Mucosa of descending colon (tissue), 3 donors: Measurements from ENCODE around the gene NAA80. TPM values are rescaled to one million over a fixed set of nuclear protein-coding genes. Genes with fewer than 3 reads are reported as not detected.
A peak's percentile ranks its signal among the peaks of the same experiment; 100 is the strongest.

Experiments
- ATAC-seq: fragments of 200-7000 bp; cut with Tn5 transposase; one replicate; pipeline ENCODE4 v1.9.1; 2020; ENCODE audit warnings: mild to moderate bottlenecking, moderate library complexity
- DNase-seq, 3 donors: peaks; one replicate each; pipeline ENCODE4 v3.0.0-alpha.2; 2020
- H3K36me3 ChIP-seq: fragments of 200-600 bp; one replicate; pipeline ENCODE4 v1.8.0; 2021; ENCODE audit warnings: low read depth, mild to moderate bottlenecking
- H3K4me1 ChIP-seq: fragments of 200-600 bp; one replicate; pipeline ENCODE4 v1.8.0; 2021; ENCODE audit warnings: low read depth, mild to moderate bottlenecking
- H3K4me3 ChIP-seq: fragments of 200-600 bp; one replicate; pipeline ENCODE4 v1.8.0; 2021; ENCODE audit warnings: mild to moderate bottlenecking
- H3K9me3 ChIP-seq: fragments of 200-600 bp; one replicate; pipeline ENCODE4 v1.8.0; 2021; ENCODE audit warnings: mild to moderate bottlenecking
- intact Hi-C, 2 donors: fragments of 100-400 bp; cut with DNase I in 1 of 2; cut with micrococcal nuclease in 1 of 2; formaldehyde crosslinking; loops; one replicate each; pipeline versions ENCODE4 v1.11.0 to v1.11.1; 2022; cut with DNase I, micrococcal nuclease
- total RNA-seq, 3 donors: library from RNA; stranded (reverse); fragmentation: NEBNext Ultra II Directional in 2 of 3; extraction: Animal tissue kit (Norgen Biotek cat#: 25700) in 2 of 3; gene quantifications; one replicate each; pipeline versions ENCODE4 v1.2.1 to v1.2.4, GENCODE V29; 2021 to 2023
- TF ChIP-seq, protein P1 (sequence below): fragments of 200-600 bp; IDR thresholded peaks from one replicate; pipeline ENCODE4 v1.8.0; 2022; ENCODE audit warnings: antibody characterized with exemption, mild to moderate bottlenecking
- donor health status: DM: no; HTN: no; CAD: no; lungs with moderate emphysema.
- donor health status: DM: no; HTN: no; CAD: no.
- donor health status: DM: no; HTN: yes; CAD: no.

The NAA80 gene
- total RNA-seq, 3 donors from 2014 or later: 7.0 to 10.1 (median 8.4) TPM

DNA sequence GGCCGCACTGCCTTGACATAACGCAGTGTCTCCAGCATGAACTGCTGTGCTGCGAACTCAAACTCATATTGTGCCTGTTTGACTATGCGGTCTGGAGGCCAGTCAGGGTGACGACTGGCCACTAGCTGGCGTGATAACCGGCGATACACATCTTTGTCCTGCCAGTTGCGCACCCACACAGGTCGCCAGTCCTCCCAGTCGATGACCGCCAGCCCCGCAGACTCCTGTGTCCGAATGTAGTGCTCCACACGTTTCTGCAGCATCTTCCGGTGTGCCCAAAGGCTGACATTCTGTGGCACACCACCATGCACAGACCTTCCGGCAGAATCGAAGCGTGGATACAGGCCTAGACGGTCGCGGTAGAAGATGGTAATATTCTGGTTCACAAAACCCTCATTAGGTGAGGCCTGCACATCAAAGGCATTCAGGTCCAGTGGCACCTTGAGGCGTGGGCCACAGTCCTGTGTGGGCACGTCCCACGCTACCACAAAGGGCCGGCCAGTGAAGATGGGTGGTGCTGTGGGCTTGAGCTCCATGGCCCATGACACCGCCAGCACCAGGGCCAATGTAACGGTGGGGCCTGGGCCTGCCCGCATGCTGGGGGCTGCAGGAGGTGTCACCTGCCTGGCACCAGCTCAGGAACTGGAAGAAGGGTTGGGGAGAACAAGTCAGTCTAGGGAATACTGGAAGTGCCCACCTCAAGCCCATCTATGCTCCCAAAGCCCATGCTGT, 20.9 kb upstream of the NAA80 start:
- DNase-seq: peak in 1 of 3 donors; percentile 62
- H3K9me3 ChIP-seq: no peaks in the 10 kb centered on the region
- no peaks in the 10 kb centered on the region for H3K36me3 ChIP-seq
- TF ChIP-seq, protein P1, sequence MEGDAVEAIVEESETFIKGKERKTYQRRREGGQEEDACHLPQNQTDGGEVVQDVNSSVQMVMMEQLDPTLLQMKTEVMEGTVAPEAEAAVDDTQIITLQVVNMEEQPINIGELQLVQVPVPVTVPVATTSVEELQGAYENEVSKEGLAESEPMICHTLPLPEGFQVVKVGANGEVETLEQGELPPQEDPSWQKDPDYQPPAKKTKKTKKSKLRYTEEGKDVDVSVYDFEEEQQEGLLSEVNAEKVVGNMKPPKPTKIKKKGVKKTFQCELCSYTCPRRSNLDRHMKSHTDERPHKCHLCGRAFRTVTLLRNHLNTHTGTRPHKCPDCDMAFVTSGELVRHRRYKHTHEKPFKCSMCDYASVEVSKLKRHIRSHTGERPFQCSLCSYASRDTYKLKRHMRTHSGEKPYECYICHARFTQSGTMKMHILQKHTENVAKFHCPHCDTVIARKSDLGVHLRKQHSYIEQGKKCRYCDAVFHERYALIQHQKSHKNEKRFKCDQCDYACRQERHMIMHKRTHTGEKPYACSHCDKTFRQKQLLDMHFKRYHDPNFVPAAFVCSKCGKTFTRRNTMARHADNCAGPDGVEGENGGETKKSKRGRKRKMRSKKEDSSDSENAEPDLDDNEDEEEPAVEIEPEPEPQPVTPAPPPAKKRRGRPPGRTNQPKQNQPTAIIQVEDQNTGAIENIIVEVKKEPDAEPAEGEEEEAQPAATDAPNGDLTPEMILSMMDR: no peak
- no peak for ATAC-seq
- intact Hi-C loops: no loop called here
- peaks cover 58% of the 10 kb centered on the region for H3K4me1 ChIP-seq
- H3K4me3 ChIP-seq: no peak overlapping the region

DNA sequence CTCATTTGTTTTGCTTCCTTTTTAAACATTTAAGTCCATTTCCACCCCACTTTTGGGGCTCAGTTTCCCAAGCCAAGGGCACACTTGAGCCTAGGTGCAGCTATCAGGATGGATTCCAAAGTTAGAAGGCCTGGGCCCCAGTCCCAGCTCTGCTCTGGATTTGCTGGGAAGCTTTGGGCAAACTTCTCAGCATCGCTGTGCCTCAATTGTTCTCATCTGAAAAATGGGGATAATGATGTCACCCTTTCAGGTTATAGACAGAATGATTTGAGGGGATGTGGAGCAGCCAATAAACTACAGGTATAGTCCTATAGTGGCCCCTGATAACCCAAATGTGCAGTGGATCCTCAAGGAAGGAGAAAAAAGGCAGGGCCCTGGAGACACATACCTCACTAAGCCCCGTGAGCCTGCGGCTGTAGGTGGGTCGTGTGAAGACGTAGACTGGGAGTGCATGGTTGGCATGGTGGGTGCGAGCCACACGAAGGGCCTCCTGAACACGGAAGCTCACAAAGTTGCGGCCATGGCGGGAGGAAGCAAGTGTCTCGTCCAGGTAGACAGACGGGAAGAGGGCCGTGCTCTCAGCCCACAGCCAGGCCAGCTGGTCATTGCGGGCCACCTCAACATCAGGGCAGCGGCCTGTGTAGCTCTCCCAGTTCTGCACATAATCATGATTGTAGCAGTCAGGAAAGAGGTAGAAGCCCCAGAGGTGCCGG, 20.1 kb upstream of the NAA80 start:
- DNase-seq (peak in 1 of 3 donors; percentile 52), ATAC-seq (no peak)
- H3K4me1 ChIP-seq: peaks cover 56% of the 10 kb centered on the region
- H3K36me3 ChIP-seq: no peaks in the 10 kb centered on the region
- intact Hi-C loops: no loop called here
- H3K9me3 ChIP-seq: no peaks in the 10 kb centered on the region
- H3K4me3 ChIP-seq: no peak overlapping the region
- TF ChIP-seq, protein P1: no peak

DNA sequence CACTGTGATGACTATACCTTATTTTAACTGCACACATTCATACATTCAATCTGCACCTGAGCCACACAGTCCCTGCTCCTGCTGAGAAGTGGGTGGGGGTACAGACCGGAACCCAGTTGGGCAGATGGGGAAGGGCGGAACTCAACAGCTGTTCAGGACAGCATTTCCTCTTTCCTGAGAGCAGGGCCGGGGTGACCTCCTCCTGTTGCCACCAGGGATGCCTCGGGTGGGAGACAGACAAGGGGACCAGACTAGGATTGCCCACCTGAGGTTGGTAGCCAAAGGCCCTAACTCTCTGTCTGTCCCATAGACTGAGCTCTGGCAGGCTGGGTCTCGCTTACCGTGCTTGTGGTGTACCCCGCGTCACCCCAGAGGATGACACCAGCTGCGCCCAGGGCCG, 19.4 kb upstream of the NAA80 start:
- Histone ChIP-seq H3K36me3 (no peaks in the 10 kb centered on the region), H3K9me3 (no peaks in the 10 kb centered on the region), H3K4me1 (peaks cover 55% of the 10 kb centered on the region), H3K4me3 (no peak overlapping the region)
- no peak for ATAC-seq
- TF ChIP-seq, protein P1: no peak
- intact Hi-C loops: no loop called here
- DNase-seq: peak; percentile 19 to 60 (median 41)

DNA sequence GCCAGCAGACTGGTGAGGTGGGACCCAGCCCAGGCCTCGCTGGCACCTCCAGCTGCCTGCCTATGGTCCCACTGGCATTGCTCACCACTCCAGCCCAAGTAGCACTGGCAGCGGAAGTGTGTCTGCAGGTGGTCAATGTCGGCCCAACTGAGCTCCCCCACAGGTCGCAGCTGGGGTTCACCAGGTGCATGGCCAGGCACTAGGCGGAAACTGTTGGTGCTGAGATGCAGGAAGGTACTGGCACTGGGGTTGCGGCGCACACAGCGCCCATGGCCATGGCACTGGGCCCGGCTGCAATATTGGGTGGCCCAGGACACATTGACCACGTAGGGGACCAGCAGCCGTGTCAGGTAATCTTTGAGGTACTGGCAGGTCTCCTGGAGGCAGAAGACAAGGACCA, 19.0 kb upstream of the NAA80 start:
- intact Hi-C loops: no loop called here
- no peaks in the 10 kb centered on the region for H3K9me3 ChIP-seq
- TF ChIP-seq, protein P1: no peak
- no peak for ATAC-seq
- peak in 1 of 3 donors; percentile 40 for DNase-seq
- H3K36me3 ChIP-seq: no peaks in the 10 kb centered on the region
- peaks cover 55% of the 10 kb centered on the region for H3K4me1 ChIP-seq
- H3K4me3 ChIP-seq: no peak overlapping the region

DNA sequence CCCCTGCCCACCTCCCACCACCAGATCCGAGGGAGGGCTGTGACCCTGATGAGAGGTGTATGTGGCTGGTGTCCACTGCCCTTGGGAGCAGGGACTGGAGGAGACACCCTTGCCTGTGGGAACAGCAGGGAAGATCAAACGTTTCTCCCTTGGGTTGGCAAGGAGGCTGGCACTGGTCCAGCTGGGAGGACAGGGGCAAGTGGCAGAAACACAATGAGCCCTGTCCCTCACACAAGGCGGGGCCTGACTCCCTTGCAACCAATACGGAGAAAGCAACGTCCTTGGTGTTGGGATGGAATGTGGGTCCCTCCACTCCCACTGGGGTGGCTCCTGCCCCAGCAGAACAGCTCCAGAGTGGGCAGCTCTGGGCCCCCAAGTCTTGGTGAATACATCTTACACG, 18.1 kb upstream of the NAA80 start:
- peaks cover 54% of the 10 kb centered on the region for H3K4me1 ChIP-seq
- TF ChIP-seq, protein P1: no peak
- H3K36me3 ChIP-seq: no peaks in the 10 kb centered on the region
- H3K4me3 ChIP-seq: no peak overlapping the region
- DNase-seq (peak; percentile 72 to 82 (median 81)), ATAC-seq (peak; percentile 5)
- intact Hi-C loops: no loop called here
- H3K9me3 ChIP-seq: no peaks in the 10 kb centered on the region
